ENCODE measurements around the gene CLCNKB. TPM values are rescaled to one million over a fixed set of nuclear protein-coding genes. Genes with fewer than 3 reads are reported as not detected.

CLCNKB gene
- total and polyA plus RNA-seq, 2 donors (not counting 3 experiments of a cell fraction or from before 2014, with no cell fraction given): 0.18 TPM; not detected in 1

DNA sequence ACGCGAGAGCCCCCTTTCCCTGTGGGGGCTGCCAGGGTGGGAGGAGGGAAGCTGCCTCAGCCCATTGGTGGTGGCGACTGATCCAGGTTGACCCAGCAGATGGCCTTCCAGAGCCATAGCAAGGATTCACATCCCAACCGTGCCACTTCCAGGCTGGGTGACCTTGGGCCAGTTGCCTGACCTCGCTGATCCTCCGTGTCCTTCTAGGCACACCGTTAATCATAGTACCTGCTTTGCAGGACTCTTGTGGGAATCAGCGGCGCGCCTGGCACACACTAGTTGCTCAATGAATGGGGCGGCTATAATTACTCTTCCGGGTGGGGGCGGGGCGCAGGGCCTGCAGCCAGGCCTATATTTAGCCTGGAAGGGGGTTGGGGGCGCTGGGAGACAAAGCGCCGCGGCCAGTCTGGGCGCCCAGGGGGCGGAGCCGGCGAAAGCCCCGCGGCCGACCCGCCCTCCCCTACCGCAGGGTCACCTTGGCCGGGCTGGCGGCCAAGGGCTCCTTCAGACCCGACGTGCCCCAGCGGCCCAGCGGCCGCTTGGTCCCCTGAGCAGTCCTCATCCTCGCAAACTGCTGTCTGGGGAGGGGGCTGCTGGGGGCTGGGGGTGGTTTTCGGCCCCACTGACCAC is 30.9 kb upstream of the CLCNKB start:
- Histone ChIP-seq H3K4me1 (ENCODE audit: control insufficient read depth, extremely low read depth, insufficient read depth, low read length) (peaks cover 4% of the 10 kb centered on the region), H3K9ac (replicated peaks; ENCODE audit: extremely low read depth, insufficient read depth, low read length) (no peak overlapping the region), H3K27me3 (ENCODE audit: control insufficient read depth in 2 of 2, insufficient read depth in 2 of 2, low read length in 2 of 2) (no peaks in the 10 kb centered on the region), H3K9me1 (replicated peaks; ENCODE audit: control insufficient read depth, extremely low read depth, insufficient read depth, low read length) (no peaks in the 10 kb centered on the region), H2AFZ (ENCODE audit: low read depth, low read length) (peak overlapping the region; percentile 50), H3K4me3 (replicated peaks in 1 of 3; ENCODE audit: insufficient read depth in 1 of 3, low read depth in 1 of 3, low read length in 3 of 3) (peak overlapping the region in 1 of 3 experiments; percentile 27), H3K4me2 (ENCODE audit: insufficient read depth, low read length) (no peak overlapping the region), H3K27ac (ENCODE audit: insufficient read depth, low read depth, low read length) (no peak overlapping the region), H4K20me1 (replicated peaks; ENCODE audit: control insufficient read depth, extremely low read depth, insufficient read depth, low read length) (no peaks in the 10 kb centered on the region), H3K9me3 (replicated peaks; ENCODE audit: control insufficient read depth, insufficient read depth, low read length) (no peaks in the 10 kb centered on the region), H3K79me2 (ENCODE audit: control insufficient read depth, insufficient read depth, low read length) (no peaks in the 10 kb centered on the region), H3K36me3 (ENCODE audit: control insufficient read depth in 2 of 2, extremely low read depth in 1 of 2, insufficient read depth in 2 of 2, low read length in 2 of 2) (no peaks in the 10 kb centered on the region)
- POLR2A ChIA-PET: no interaction called here
- dilution Hi-C loops (cut with MboI; ENCODE audit: extremely low pct_ligation_motif_present, low sequenced_read_pairs) (no loop called here), intact Hi-C loops (cut with micrococcal nuclease) (no loop called here)
- CTCF ChIA-PET: interaction anchor here (0.8 kb wide), 1 partner anchor 61 kb away, joined by 4 read pairs; the partner anchor contains the start of gene FAM131C
- BruUV-seq (replicated peaks): no TSS peak
- TF ChIP-seq FOS (IDR thresholded peaks at IDR 0.05; ENCODE audit: borderline replicate concordance, insufficient read depth, low read length): no peak
- TF ChIP-seq POLR2A (IDR thresholded peaks at IDR 0.05; ENCODE audit: low read depth, low read length): no peak
- TF ChIP-seq MAX (IDR thresholded peaks at IDR 0.05; ENCODE audit: insufficient read depth, insufficient read length): no peak
- TF ChIP-seq EZH2 (IDR thresholded peaks at IDR 0.05; ENCODE audit: borderline replicate concordance, low read depth, low read length, severe bottlenecking): no peak
- no peak for TF ChIP-seq JUN (IDR thresholded peaks at IDR 0.05; ENCODE audit: borderline replicate concordance, insufficient read depth, insufficient read length, low read depth)
- no peak for TF ChIP-seq GATA2 (IDR thresholded peaks at IDR 0.05; ENCODE audit: insufficient read depth, insufficient read length, low read depth, low read length)
- TF ChIP-seq CTCF (IDR thresholded peaks at IDR 0.05; ENCODE audit: extremely low read depth in 1 of 2, insufficient read depth in 1 of 2, low read depth in 1 of 2, low read length in 2 of 2): no peak
- no peak for TF ChIP-seq MYC (IDR thresholded peaks at IDR 0.05; ENCODE audit: low read depth, low read length)
- no peak for TF ChIP-seq POLR2AphosphoS5 (IDR thresholded peaks at IDR 0.05; ENCODE audit: insufficient read depth, low read depth, low read length)
- FAIRE-seq (peak; percentile 64), DNase-seq (ENCODE audit: low read depth, low spot score) (peak; percentile 46)
